Measurements from ENCODE around the gene SEPTIN3.

DNA sequence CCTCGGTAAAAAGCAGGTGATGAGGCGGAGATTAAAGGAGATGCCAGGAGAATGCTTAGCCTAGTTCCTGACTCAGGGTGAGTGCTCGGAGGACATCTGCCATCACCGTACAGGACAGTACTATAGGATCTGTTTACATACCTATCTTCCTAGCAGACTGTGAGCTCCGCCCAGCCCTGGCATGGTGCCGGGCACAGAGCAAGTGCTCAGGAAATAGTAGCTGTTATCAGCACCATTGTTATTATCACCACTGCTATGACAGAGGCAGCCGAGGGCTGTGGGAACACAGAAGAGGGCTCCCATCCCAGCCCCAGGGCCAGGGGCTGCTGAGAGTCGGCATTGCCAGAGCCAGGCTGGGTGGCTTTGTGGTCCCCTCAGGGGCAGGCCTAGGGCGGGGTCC lies 642 bp upstream of the SEPTIN3 start:
- TF ChIP-seq, protein P1, sequence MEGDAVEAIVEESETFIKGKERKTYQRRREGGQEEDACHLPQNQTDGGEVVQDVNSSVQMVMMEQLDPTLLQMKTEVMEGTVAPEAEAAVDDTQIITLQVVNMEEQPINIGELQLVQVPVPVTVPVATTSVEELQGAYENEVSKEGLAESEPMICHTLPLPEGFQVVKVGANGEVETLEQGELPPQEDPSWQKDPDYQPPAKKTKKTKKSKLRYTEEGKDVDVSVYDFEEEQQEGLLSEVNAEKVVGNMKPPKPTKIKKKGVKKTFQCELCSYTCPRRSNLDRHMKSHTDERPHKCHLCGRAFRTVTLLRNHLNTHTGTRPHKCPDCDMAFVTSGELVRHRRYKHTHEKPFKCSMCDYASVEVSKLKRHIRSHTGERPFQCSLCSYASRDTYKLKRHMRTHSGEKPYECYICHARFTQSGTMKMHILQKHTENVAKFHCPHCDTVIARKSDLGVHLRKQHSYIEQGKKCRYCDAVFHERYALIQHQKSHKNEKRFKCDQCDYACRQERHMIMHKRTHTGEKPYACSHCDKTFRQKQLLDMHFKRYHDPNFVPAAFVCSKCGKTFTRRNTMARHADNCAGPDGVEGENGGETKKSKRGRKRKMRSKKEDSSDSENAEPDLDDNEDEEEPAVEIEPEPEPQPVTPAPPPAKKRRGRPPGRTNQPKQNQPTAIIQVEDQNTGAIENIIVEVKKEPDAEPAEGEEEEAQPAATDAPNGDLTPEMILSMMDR (IDR thresholded peaks at IDR 0.05; ENCODE audit: low read depth, low read length, poor library complexity, severe bottlenecking) = no peak
- TF ChIP-seq EZH2phosphoT487 (IDR thresholded peaks at IDR 0.05; ENCODE audit: borderline replicate concordance, low read length) = no peak
